IMR-90 (cell line): ENCODE results near the gene CRB1. TPM values are rescaled to one million over a fixed set of nuclear protein-coding genes. Genes with fewer than 3 reads are reported as not detected.

Experiments used
- ATAC-seq: fragments of 200-7000 bp; cut with Tn5 transposase; 2 replicates; pipeline ENCODE4 v1.9.1; 2020; ENCODE audit warnings: low read depth, mild to moderate bottlenecking, moderate library complexity
- BruUV-seq: library from RNA; stranded (reverse); fragments of 400-500 nt; replicated peaks from 2 replicates; lab custom pipeline; 2021; lab: Mats Ljungman, UMichigan
- CTCF ChIA-PET: fragments of 300-600 bp; formaldehyde crosslinking; extraction: SDS; loops from one replicate; lab custom pipeline; 2021; ENCODE audit warnings: antibody characterized with exemption; lab: Yijun Ruan, JAX
- POLR2A ChIA-PET: fragments of 300-600 bp; sonication (Branson Sonifier 250); formaldehyde crosslinking; loops from one replicate; lab custom pipeline; 2022; ENCODE audit warnings: antibody characterized with exemption; ENCODE audit not compliant: unreplicated experiment; lab: Charles Lee
- DNase-seq: peaks from one replicate; pipeline ENCODE4 v3.0.0; 2013
- H2AFZ ChIP-seq: replicated peaks from 2 replicates; pipeline ENCODE3; 2013; ENCODE audit warnings: low read length, mild to moderate bottlenecking; ENCODE audit not compliant: poor library complexity
- H2AK5ac ChIP-seq: 2 replicates; pipeline ENCODE4 v1.6.1; 2013; ENCODE audit warnings: low read depth, low read length, inconsistent platforms
- H2AK9ac ChIP-seq: replicated peaks from 2 replicates; pipeline ENCODE3; 2013; ENCODE audit warnings: mild to moderate bottlenecking, low read depth, low read length, moderate library complexity; ENCODE audit not compliant: poor library complexity
- H2BK120ac ChIP-seq: 2 replicates; pipeline ENCODE4 v1.6.1; 2013; ENCODE audit warnings: low read depth, low read length, inconsistent platforms
- H2BK15ac ChIP-seq: 3 replicates; pipeline ENCODE4 v1.6.1; 2013; ENCODE audit warnings: low read depth, low read length, inconsistent platforms
- H2BK20ac ChIP-seq: 2 replicates; pipeline ENCODE4 v1.6.1; 2013; ENCODE audit warnings: low read depth, mild to moderate bottlenecking, inconsistent platforms, low read length, moderate library complexity
- H2BK5ac ChIP-seq: 2 replicates; pipeline ENCODE4 v1.6.1; 2013; ENCODE audit warnings: mild to moderate bottlenecking, low read depth, low read length, inconsistent platforms; ENCODE audit not compliant: poor library complexity, severe bottlenecking
- H3K14ac ChIP-seq: replicated peaks from 2 replicates; pipeline ENCODE4 v1.6.1; 2013; ENCODE audit warnings: low read depth, low read length, inconsistent platforms
- H3K18ac ChIP-seq: 2 replicates; pipeline ENCODE4 v1.6.1; 2013; ENCODE audit warnings: low read depth, low read length, control low read depth
- H3K23ac ChIP-seq: 2 replicates; pipeline ENCODE4 v1.6.1; 2013; ENCODE audit warnings: low read depth, low read length, inconsistent platforms
- H3K27ac ChIP-seq: 2 replicates; pipeline ENCODE4 v1.5.1; 2013; ENCODE audit warnings: mild to moderate bottlenecking, control low read depth, low read length; ENCODE audit not compliant: insufficient read depth
- H3K27me3 ChIP-seq: 2 replicates; pipeline ENCODE4 v1.6.1; 2013; ENCODE audit warnings: low read length; ENCODE audit not compliant: control insufficient read depth, insufficient read depth
- H3K36me3 ChIP-seq: 2 replicates; pipeline ENCODE4 v1.6.1; 2013; ENCODE audit warnings: low read length, mixed read lengths; ENCODE audit not compliant: control insufficient read depth, insufficient read depth
- H3K4ac ChIP-seq: 2 replicates; pipeline ENCODE4 v1.6.1; 2013; ENCODE audit warnings: low read depth, low read length, inconsistent platforms
- H3K4me1 ChIP-seq: 2 replicates; pipeline ENCODE4 v1.6.1; 2013; ENCODE audit warnings: low read length, mixed read lengths; ENCODE audit not compliant: control insufficient read depth, insufficient read depth
- H3K4me2 ChIP-seq: 2 replicates; pipeline ENCODE4 v1.6.1; 2013; ENCODE audit warnings: low read depth, mild to moderate bottlenecking, control low read depth, low read length, moderate library complexity
- H3K4me3 ChIP-seq: 2 replicates; pipeline ENCODE4 v1.5.1; 2013; ENCODE audit warnings: low read depth, mild to moderate bottlenecking, control low read depth, low read length, moderate library complexity; ENCODE audit not compliant: insufficient read depth
- H3K56ac ChIP-seq: 2 replicates; pipeline ENCODE4 v1.6.1; 2013; ENCODE audit warnings: low read length, inconsistent platforms; ENCODE audit not compliant: insufficient read depth; ENCODE audit errors: extremely low read depth
- H3K79me1 ChIP-seq, 2 experiments: 2 replicates each; pipeline ENCODE4 v1.6.1; 2013; ENCODE audit warnings: low read length in 2 of 2, inconsistent platforms in 1 of 2, low read depth in 1 of 2
- H3K9ac ChIP-seq: 2 replicates; pipeline ENCODE4 v1.6.1; 2013; ENCODE audit warnings: low read depth, low read length, control low read depth
- H3K9me1 ChIP-seq: 2 replicates; pipeline ENCODE4 v1.6.1; 2013; ENCODE audit warnings: low read length, inconsistent platforms; ENCODE audit not compliant: insufficient read depth
- H3K9me3 ChIP-seq: 2 replicates; pipeline ENCODE4 v1.6.1; 2013; ENCODE audit warnings: low read length; ENCODE audit not compliant: control insufficient read depth, insufficient read depth
- H4K20me1 ChIP-seq: 2 replicates; pipeline ENCODE4 v1.6.1; 2013; ENCODE audit warnings: low read length, inconsistent platforms; ENCODE audit not compliant: insufficient read depth
- H4K5ac ChIP-seq: 2 replicates; pipeline ENCODE4 v1.6.1; 2013; ENCODE audit warnings: mild to moderate bottlenecking, low read depth, low read length, control low read depth
- H4K8ac ChIP-seq, 2 experiments: 2 replicates each; pipeline ENCODE4 v1.6.1; 2013; ENCODE audit warnings: low read depth in 2 of 2, low read length in 2 of 2, control low read depth in 1 of 2, inconsistent platforms in 1 of 2
- H4K91ac ChIP-seq: 2 replicates; pipeline ENCODE4 v1.6.1; 2013; ENCODE audit warnings: low read depth, low read length, inconsistent platforms; ENCODE audit not compliant: insufficient read depth
- BHLHE40 ChIP-seq: fragments of 150-350 bp; IDR thresholded peaks from 2 replicates; pipeline ENCODE4 v1.6.1; 2016; ENCODE audit warnings: mild to moderate bottlenecking, low read depth, low read length
- CEBPB ChIP-seq: IDR thresholded peaks from 2 replicates; pipeline ENCODE4 v1.6.1; 2012; ENCODE audit warnings: low read depth, low read length, improper control_type of control experiment
- CTCF ChIP-seq: conservative IDR thresholded peaks from 2 replicates; pipeline ENCODE4 v1.5.1; 2012; ENCODE audit warnings: mild to moderate bottlenecking, low read depth, low read length, improper control_type of control experiment
- FOS ChIP-seq: fragments of 150-350 bp; IDR thresholded peaks from 2 replicates; pipeline ENCODE4 v1.6.1; 2016; ENCODE audit warnings: low read depth, low read length
- MAFK ChIP-seq: IDR thresholded peaks from 2 replicates; pipeline ENCODE4 v1.6.1; 2012; ENCODE audit warnings: low read depth, low read length, improper control_type of control experiment
- MAZ ChIP-seq: IDR thresholded peaks from 2 replicates; pipeline ENCODE4 v1.6.1; 2012; ENCODE audit warnings: low read depth, mild to moderate bottlenecking, low read length, improper control_type of control experiment, moderate library complexity, borderline replicate concordance
- POLR2A ChIP-seq: IDR thresholded peaks from 2 replicates; pipeline ENCODE4 v1.6.1; 2012; ENCODE audit warnings: mild to moderate bottlenecking, low read depth, low read length
- RAD21 ChIP-seq: IDR thresholded peaks from 2 replicates; pipeline ENCODE4 v1.6.1; 2012; ENCODE audit warnings: low read length, improper control_type of control experiment
- RCOR1 ChIP-seq: IDR thresholded peaks from 2 replicates; pipeline ENCODE4 v1.6.1; 2012; ENCODE audit warnings: mild to moderate bottlenecking, low read length, improper control_type of control experiment; ENCODE audit not compliant: insufficient replicate concordance
- RFX5 ChIP-seq: IDR thresholded peaks from 2 replicates; pipeline ENCODE4 v1.8.0; 2012; ENCODE audit warnings: low read depth, mild to moderate bottlenecking, low read length, moderate library complexity
- WGBS, 2 experiments: methylation state at CpG; one replicate each; pipeline versions ENCODE4 v1.1.5 to v1.1.7; 2013; ENCODE audit warnings: missing lambda C conversion rate in 2 of 2; ENCODE audit not compliant: insufficient read length in 1 of 2; ENCODE audit errors: extremely low coverage in 2 of 2; 5-methylcytosine and 5-hydroxymethylcytosine counted together
- dilution Hi-C: fragments of 300-500 bp; cut with HindIII; formaldehyde crosslinking; loops from one replicate; pipeline ENCODE4 v1.14.3; 2018; ENCODE audit warnings: low sequenced_read_pairs; ENCODE audit not compliant: unreplicated experiment
- in situ Hi-C: fragments of 300-500 bp; cut with MboI; formaldehyde crosslinking; loops from 3 replicates; pipeline ENCODE4 v1.14.3; 2019; ENCODE audit warnings: low sequenced_read_pairs, inconsistent platforms, mixed read lengths
- intact Hi-C: fragments of 100-400 bp; cut with micrococcal nuclease; formaldehyde crosslinking; loops from 2 replicates; pipeline ENCODE4 v1.10.0; 2022
- polyA plus RNA-seq, 3 experiments: library from polyadenylated mRNA; depleted of rRNA; stranded (reverse); fragments of >200 nt; gene quantifications; 2 replicates each; pipeline ENCODE4 v1.2.3, GENCODE V29; 2012; ENCODE audit warnings: low replicate concordance in 1 of 3
- total RNA-seq: library from RNA; depleted of rRNA; stranded (reverse); fragments of >200 nt; gene quantifications from 2 replicates; pipeline ENCODE4 v1.2.3, GENCODE V29; 2012
- TF ChIP-seq, protein P1 (sequence below): fragments of 150-350 bp; IDR thresholded peaks from 2 replicates; pipeline ENCODE4 v1.6.1; 2016; ENCODE audit warnings: low read depth, mild to moderate bottlenecking, low read length, moderate library complexity, borderline replicate concordance

Gene CRB1
- total and polyA plus RNA-seq, 2 of the 4 experiments (the other 2 are of a cell fraction), result not detected

- no peak overlapping the region for H3K27ac ChIP-seq
- no peak overlapping the region for H2AFZ ChIP-seq
- no peaks in the 10 kb centered on the region for H3K9me1 ChIP-seq
- H3K4me2 ChIP-seq, result no peak overlapping the region
- no peaks in the 10 kb centered on the region for H3K79me1 ChIP-seq
- no peaks in the 10 kb centered on the region for H3K36me3 ChIP-seq
- no peaks in the 10 kb centered on the region for H4K20me1 ChIP-seq
- no peak overlapping the region for H3K9ac ChIP-seq
- no peak overlapping the region for H4K91ac ChIP-seq
- no peaks in the 10 kb centered on the region for H3K4me1 ChIP-seq
- no TSS peak for BruUV-seq
- H3K4me3 ChIP-seq, result no peak overlapping the region
- H4K8ac ChIP-seq, result no peak overlapping the region
- TF ChIP-seq, protein P1, sequence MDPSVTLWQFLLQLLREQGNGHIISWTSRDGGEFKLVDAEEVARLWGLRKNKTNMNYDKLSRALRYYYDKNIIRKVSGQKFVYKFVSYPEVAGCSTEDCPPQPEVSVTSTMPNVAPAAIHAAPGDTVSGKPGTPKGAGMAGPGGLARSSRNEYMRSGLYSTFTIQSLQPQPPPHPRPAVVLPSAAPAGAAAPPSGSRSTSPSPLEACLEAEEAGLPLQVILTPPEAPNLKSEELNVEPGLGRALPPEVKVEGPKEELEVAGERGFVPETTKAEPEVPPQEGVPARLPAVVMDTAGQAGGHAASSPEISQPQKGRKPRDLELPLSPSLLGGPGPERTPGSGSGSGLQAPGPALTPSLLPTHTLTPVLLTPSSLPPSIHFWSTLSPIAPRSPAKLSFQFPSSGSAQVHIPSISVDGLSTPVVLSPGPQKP, result no peak
- TF ChIP-seq RAD21 (no peak), POLR2A (no peak), RCOR1 (no peak), BHLHE40 (no peak), MAZ (no peak), CEBPB (no peak), RFX5 (no peak), MAFK (no peak), CTCF (no peak), FOS (no peak)
- H3K56ac ChIP-seq, result no peak overlapping the region
- no peak overlapping the region for H3K23ac ChIP-seq
- CTCF ChIA-PET, result no interaction called here
- no peak overlapping the region for H3K4ac ChIP-seq
- H2AK5ac ChIP-seq, result no peak overlapping the region
- 92% methylated on average over 2 of the region's 9 CpGs; no CpG with 5 or more reads in 1 of the 2 experiments for WGBS, 2 experiments
- in situ Hi-C loops, result no loop called here
- no peak overlapping the region for H2BK20ac ChIP-seq
- H2BK120ac ChIP-seq, result no peak overlapping the region
- H2AK9ac ChIP-seq, result no peak overlapping the region
- intact Hi-C loops, result no loop called here
- no peak overlapping the region for H2BK15ac ChIP-seq
- dilution Hi-C loops, result no loop called here
- H2BK5ac ChIP-seq, result no peak overlapping the region
- H3K27me3 ChIP-seq, result no peaks in the 10 kb centered on the region; the same call in 1 of the 2 replicates
- no peak for ATAC-seq
- no peak overlapping the region for H4K5ac ChIP-seq
- H3K9me3 ChIP-seq, result no peaks in the 10 kb centered on the region
- POLR2A ChIA-PET, result no interaction called here
- H3K18ac ChIP-seq, result no peak overlapping the region
- no peak for DNase-seq
- no peak overlapping the region for H3K14ac ChIP-seq
Measured at GRCh38 chr1:197468543-197469175, 200.6 kb downstream of the CRB1 start.
